Activated naive CD8-positive, alpha-beta T cell treated with anti-CD3 and anti-CD28 coated beads, Interleukin-2, amount 50 U/mL, for 24 hours (primary cell): Measurements from ENCODE around the gene TRIM2.

Source experiments
- ATAC-seq: fragments of 150-1000 bp; cut with Tn5 transposase; one replicate; pipeline ENCODE4 v1.10.0; 2021
- DNase-seq: peaks from one replicate; pipeline ENCODE4 v3.0.0; 2021
- H3K27ac Mint-ChIP-seq: one replicate; pipeline ENCODE4 v1.8.0; 2021; ENCODE audit warnings: mild to moderate bottlenecking, mixed read lengths
- H3K27me3 Mint-ChIP-seq: one replicate; pipeline ENCODE4 v1.8.0; 2021; ENCODE audit warnings: mixed read lengths
- H3K36me3 Mint-ChIP-seq: one replicate; pipeline ENCODE4 v1.8.0; 2021; ENCODE audit warnings: low read depth, mixed read lengths
- H3K4me1 Mint-ChIP-seq: one replicate; pipeline ENCODE4 v1.8.0; 2021; ENCODE audit warnings: mixed read lengths
- H3K4me3 Mint-ChIP-seq: one replicate; pipeline ENCODE4 v1.8.0; 2021; ENCODE audit warnings: mild to moderate bottlenecking, moderate library complexity, mixed read lengths
- H3K9me3 Mint-ChIP-seq: one replicate; pipeline ENCODE4 v1.8.0; 2021; ENCODE audit warnings: mixed read lengths

TRIM2 gene

DNA sequence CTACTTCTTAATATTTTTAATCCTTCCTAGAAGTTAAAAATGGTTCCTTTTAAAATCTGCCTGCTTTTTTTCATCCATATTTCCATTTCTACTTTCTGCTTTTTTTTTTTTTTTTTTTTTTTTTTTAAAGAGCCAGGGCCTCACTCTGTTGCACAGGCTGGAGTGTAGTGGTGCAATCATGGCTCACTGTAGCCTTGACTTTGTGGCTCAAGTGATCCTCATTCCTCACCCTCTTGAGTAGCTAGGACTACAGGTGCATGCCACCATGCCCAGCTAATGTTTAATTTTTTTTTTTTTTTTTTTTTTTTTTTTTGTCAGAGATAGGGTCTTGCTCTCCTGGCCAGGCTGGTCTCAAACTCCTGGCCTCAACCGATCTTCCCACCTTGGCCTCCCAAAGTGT lies 179.9 kb downstream of the TRIM2 start:
- Mint-ChIP-seq H3K9me3 (no peaks in the 10 kb centered on the region), H3K36me3 (peaks cover 9% of the 10 kb centered on the region), H3K27ac (no peak overlapping the region), H3K4me3 (no peak overlapping the region), H3K27me3 (no peaks in the 10 kb centered on the region), H3K4me1 (no peaks in the 10 kb centered on the region)
- DNase-seq (no peak), ATAC-seq (no peak)

DNA sequence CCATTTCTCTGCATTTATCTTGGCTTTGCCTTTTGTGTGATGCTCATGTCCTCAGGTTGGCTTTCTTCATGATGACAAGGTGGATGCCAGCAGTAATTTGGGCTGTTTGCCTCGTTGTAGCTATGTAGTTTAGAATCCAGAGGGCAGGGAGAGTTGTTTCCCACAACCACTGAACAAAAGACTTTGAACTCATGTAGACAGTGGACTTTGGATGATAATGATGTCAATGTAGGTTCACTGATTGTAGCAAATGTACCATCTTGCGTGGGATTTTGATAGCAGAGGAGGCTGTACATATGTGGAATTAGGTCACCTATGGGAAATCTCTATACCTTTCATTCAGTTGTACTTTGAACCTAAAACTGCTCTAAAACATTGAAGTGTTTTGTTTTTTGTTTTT lies 181.5 kb downstream of the TRIM2 start:
- peaks cover 9% of the 10 kb centered on the region for H3K36me3 Mint-ChIP-seq
- no peaks in the 10 kb centered on the region for H3K9me3 Mint-ChIP-seq
- no peak overlapping the region for H3K4me3 Mint-ChIP-seq
- no peak overlapping the region for H3K27ac Mint-ChIP-seq
- DNase-seq = no peak
- no peak for ATAC-seq
- H3K4me1 Mint-ChIP-seq = no peaks in the 10 kb centered on the region
- no peaks in the 10 kb centered on the region for H3K27me3 Mint-ChIP-seq

DNA sequence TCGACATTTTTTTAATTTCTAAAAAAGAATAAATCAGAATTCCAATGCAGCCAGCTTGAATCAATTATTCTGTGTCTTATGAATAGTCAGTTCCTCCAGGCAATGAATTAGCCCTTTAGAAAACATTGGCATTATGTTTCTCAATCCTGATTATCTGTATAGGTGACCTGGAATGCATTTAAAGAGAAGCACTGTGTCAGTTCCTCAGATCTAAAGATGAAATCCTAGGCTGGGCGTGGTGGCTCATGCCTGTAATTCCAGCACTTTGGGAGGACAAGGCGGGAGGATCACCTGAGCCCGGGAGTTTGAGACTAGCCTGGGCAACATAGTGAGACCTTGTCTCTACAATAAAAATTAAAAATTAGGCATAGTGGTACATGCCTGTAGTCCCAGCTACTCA lies 183.7 kb downstream of the TRIM2 start:
- no peaks in the 10 kb centered on the region for H3K4me1 Mint-ChIP-seq
- ATAC-seq = no peak
- no peaks in the 10 kb centered on the region for H3K27me3 Mint-ChIP-seq
- no peak overlapping the region for H3K27ac Mint-ChIP-seq
- no peaks in the 10 kb centered on the region for H3K9me3 Mint-ChIP-seq
- H3K4me3 Mint-ChIP-seq = no peak overlapping the region
- no peak for DNase-seq
- H3K36me3 Mint-ChIP-seq = peaks cover 11% of the 10 kb centered on the region
